ENCODE measurements around the gene PSMD8.
"Not testable (repeated sequence)": the region's sequence is repeated elsewhere in the genome, so short reads cannot be mapped to it uniquely, and the experiment has no call there.

Gene PSMD8

GRCh38 chr19:38374332-38375097 is at the start of gene PSMD8:
Gene PSMD8 (plus strand): TSS chr19:38374571. CDS start chr19:38374602, 31 bp downstream.
- DNase-seq, result peak; percentile 99

GRCh38 chr19:38326591-38326990 is 47.8 kb upstream of the PSMD8 start:
- DNase-seq, result no peak

DNA sequence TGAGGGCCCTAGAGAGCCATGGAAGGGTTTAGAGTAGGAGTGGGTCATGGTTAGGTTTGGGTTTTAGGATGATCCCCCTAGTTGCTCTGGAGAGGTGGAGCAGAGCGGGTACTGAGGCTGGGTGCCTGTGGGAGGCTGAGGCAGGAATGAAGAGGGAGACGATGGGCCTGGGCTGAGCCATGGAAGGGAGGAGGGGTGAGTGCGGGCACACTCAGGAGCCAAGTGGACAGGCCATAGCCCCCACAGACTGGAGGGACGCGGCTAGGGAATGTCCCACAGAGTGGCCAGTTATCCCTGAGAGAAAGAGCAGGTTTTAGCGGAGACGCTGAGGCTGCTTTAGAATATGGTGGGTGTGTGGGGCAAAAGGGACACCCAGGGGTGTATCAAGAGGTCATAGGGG is 44.7 kb upstream of the PSMD8 start:
- no peak for DNase-seq

- no peak for DNase-seq
Observed at GRCh38 chr19:38331728-38332127, 42.6 kb upstream of the PSMD8 start.

- DNase-seq, result no peak
Observed at GRCh38 chr19:38333245-38333644, 41.1 kb upstream of the PSMD8 start.

- peak; percentile 96 for DNase-seq
Observed at GRCh38 chr19:38335949-38336637, 38.3 kb upstream of the PSMD8 start.

DNA sequence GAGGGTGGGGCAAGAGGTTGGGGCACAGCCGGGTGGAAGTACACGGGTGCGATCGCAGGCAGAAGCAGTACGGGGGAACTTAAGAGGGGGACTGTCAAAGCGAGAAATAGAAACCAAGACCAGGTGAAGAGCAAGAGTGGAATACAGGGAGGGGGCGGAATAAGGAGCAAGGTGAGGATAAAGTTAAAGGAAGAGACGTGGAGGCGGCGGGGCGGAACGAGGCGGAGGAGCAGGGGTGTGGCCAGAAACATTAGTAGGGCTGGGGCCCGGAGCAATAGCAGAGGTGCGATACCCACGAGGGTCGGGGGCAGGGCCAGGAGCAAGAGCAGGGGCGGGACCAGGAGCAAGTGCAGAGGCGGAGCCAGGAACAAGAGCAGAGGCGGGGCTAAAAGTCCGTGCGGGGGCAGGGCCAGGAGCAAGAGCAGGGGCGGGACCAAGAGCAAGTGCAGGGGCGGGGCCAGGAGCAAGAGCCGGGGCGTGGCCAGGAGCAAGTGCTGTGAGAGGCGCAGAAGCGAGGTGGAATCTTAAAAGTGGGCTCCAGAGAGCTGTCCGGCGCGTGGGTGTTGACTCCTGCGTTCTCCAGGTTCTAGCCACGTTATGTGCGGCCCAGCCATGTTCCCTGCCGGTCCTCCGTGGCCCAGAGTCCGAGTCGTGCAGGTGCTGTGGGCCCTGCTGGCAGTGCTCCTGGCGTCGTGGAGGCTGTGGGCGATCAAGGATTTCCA is 37.6 kb upstream of the PSMD8 start:
- DNase-seq, result peak; percentile 95

GRCh38 chr19:38337360-38337653 is 37.1 kb upstream of the PSMD8 start:
- DNase-seq, result no peak

GRCh38 chr19:38339011-38339410 is 35.4 kb upstream of the PSMD8 start:
- not testable (repeated sequence) for DNase-seq

- no peak for DNase-seq
Observed at GRCh38 chr19:38340927-38341326, 33.4 kb upstream of the PSMD8 start.

DNA sequence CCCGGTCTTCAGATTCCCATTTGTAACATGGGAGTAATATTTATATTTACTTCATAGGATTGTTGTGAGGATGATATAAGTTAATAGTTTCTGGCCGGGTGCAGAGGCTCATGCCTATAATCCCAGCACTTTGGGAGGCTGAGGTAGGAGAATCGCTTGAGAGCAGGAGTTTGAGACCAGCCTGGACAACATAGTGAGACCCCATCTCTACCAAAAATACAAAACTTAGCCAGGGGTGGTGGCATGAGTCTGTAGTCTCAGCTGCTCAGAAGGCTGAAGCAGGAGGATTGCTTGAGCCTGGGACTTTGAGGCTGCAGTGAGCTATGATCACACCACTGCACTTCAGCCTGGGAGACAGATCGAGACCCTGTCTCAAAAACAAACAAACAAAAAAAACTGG is 27.5 kb upstream of the PSMD8 start:
- DNase-seq, result no peak

- DNase-seq, result no peak
Observed at GRCh38 chr19:38350883-38351282, 23.5 kb upstream of the PSMD8 start.

DNA sequence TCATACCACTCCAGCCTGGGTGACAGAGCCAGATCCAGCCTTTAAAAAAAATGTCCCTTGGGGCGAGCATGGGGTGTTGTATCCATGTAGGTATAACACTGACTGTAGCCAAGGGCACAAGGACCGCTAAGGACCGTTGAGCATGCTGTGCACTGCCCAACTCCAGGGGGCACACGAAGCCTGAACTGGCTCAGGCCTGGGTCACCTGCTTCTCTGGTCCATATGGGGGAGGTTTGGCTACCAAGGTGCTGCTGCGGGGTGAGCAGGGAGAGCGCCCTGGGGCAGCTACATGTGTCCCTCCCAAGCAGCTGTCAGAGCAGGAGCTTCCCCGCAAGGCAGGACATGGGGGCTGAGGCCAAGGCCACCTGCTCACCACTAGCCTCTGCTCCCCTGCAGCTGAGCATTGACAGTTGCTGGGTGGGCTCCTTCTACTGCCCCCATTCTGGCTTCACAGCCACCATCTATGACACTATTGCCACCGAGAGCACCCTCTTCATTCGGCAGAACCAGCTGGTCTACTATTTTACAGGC is 22.4 kb upstream of the PSMD8 start:
- no peak for DNase-seq

GRCh38 chr19:38352611-38353010 is 21.8 kb upstream of the PSMD8 start:
- no peak for DNase-seq

- DNase-seq, result no peak
Observed at GRCh38 chr19:38355728-38356725, 18.3 kb upstream of the PSMD8 start.

GRCh38 chr19:38358071-38358470 is 16.3 kb upstream of the PSMD8 start:
- DNase-seq, result no peak

GRCh38 chr19:38359242-38360021 is 14.9 kb upstream of the PSMD8 start:
- no peak for DNase-seq

DNA sequence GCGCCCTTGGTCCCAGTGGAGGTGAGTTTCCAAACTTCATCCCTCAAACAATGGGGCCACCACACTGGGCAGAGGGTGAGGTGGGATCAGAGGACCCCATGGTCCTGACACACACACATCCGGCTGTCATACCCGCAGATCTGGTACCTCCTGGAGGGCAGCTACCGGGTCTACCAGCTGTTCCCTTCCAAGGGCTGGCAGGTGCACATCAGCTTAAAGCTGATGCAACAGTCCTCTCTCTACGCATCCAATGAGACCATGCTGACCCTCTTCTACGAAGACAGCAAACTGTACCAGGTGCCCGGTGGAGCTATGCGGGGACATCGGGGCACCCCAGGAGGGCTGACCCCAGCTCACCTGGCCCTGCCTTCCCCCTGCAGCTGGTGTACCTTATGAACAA is 14.0 kb upstream of the PSMD8 start:
- DNase-seq, result no peak

DNA sequence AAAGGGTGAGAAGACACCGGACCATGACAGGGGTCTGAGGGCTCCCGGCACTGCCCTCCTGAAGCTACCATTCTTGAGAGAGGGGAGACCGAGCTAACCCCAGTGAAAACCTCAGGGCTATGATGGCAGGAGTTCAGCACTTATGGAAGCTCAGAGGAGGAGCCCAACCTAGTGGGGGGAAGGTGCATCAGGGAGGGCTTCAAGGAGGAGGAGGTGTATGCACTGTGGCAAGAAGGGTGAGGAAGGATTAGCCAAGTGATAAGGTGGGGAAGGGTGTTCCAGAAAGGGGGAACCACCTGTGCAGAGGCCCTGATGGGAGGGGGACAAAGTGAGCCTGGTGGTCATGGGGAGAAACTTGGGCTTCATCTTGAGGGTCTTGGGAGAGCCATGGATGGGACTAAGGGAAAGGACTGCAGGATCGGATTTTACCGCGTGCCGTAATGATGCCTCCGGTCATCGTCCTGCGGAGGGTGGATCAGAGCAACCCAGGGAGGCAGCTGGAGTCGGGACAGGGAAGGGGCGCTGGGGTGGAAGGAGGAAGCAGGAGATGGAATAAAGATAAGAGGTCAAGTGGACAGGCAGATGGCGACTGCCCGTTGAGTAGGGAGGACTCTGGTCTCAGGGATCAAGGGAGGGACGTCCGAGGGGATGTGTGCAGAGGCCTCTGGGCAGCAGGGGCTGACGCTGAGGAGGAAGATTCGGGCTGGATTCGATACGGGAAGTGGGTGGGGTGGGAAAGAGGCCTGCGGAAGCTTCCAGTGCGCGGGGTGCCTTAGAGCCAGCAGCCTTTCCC is 13.3 kb upstream of the PSMD8 start:
- no peak for DNase-seq

DNA sequence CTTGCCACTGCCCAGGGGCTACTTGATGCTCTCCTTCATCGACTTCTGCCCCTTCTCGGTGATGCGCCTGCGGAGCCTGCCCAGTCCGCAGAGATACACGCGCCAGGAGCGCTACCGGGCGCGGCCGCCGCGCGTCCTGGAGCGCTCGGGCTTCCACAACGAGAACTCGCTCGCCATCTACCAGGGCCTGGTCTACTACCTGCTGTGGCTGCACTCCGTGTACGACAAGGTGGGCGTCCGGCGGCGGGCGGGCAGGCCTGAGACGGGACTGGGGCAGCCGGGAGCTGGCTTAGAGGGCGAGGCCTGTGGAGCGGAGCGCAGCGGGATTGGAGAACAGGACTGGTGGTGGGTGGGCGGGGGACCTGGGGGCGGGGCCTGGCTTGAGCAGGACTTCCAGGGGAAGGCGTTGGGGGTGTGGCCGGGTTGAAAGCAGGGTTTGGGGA is 12.7 kb upstream of the PSMD8 start:
- peak; percentile 66 for DNase-seq

Measured in NCI-H526 treated with DMSO at 0.1 percent for 48 hours (cell line).